NCI-H1105 treated with DMSO at 0.1 percent for 48 hours (cell line): Measurements from ENCODE around the gene FCHO2.

Experiments
- DNase-seq: peaks from one replicate; lab custom pipeline; 2025; lab: John Stamatoyannopoulos, UW

The FCHO2 gene

GRCh38 chr5:73030995-73031394 is 75.2 kb downstream of the FCHO2 start:
- DNase-seq = no peak

GRCh38 chr5:73031839-73032238 is 76.0 kb downstream of the FCHO2 start:
- DNase-seq = peak; percentile 71

DNA sequence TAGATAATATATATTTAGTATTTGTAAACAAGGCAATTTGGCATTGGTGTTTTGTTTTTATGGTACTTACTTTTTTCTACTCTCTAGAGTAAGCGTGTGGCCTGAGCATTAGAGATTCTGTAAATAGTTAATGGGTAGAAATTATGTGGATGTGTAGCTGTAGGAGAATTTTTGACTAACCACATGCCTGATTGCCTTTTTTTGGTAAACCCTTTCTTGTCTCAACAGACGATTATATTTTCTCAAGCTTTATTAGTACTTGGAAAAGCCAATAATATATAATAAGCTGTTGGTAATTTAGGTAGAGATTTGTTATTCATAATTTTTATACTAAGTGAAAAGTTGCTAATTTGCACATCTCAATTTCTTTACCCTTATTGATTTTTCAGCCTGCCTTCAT is 76.8 kb downstream of the FCHO2 start:
- DNase-seq = no peak

DNA sequence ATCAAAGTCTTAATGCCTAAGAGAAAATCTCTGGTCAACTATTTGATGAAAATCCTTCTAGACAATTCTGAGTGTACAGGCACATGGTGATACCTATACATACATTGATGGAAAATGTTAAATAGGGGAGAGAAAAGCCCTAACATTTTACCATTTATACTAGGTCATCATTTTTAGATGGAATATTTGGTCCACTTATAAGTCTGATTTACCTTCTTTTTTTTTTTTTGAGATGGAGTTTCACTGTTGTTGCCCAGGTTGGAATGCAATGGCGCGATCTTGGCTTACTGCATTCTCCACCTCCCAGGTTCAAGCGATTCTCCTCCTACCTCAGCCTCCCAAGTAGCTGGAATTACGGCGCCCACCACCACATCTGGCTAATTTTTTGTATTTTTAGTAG is 81.7 kb downstream of the FCHO2 start:
- no peak for DNase-seq

GRCh38 chr5:73039082-73039481 is 83.2 kb downstream of the FCHO2 start:
- DNase-seq = peak; percentile 4

- DNase-seq = no peak
Observed at GRCh38 chr5:73042993-73043392, 87.2 kb downstream of the FCHO2 start.

GRCh38 chr5:73044546-73044945 is 88.7 kb downstream of the FCHO2 start:
- no peak for DNase-seq

DNA sequence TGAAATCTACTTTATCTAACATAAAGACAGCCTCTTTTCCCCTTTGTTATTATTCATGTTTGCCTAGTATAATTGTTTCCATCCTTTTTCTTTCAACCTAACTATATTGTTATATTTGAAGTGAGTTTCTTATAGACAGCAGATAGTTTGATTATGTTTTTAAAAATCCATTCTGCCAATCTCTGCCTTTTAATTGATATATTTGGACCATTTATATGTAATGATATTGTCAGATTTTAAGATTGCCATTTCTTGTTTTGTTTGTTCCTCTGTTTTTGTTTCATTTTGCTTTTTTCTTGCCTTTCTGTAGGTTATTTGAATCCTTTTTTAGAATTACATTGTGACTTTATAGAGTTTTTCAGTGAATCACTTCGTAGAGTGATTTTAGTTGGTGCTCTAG is 89.8 kb downstream of the FCHO2 start:
- DNase-seq = no peak

DNA sequence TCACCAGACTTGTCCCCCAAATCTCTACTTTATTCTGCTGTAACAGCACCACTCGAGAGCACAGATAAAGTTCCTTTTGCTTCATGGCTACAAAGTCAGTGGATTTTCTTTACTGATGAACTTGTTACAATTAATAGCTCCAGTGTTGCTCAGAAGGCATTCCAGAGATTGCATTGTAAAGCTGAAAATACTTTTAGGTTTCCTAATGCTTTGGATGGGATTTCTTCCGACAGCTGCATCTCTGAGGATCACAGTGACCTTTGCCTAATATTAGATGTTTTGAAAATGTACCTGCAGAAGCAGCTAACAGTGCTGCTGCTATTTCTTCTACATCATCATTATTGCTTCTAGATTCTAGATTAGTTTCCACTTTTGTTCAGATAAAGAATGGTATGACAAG is 105.8 kb downstream of the FCHO2 start:
- DNase-seq = no peak

GRCh38 chr5:73066466-73066865 is 110.6 kb downstream of the FCHO2 start:
- DNase-seq = no peak

GRCh38 chr5:73067213-73067612 is 111.4 kb downstream of the FCHO2 start:
- DNase-seq = no peak

GRCh38 chr5:73081093-73081492 is 125.3 kb downstream of the FCHO2 start:
- no peak for DNase-seq

GRCh38 chr5:73088026-73088425 is 132.2 kb downstream of the FCHO2 start:
- DNase-seq = no peak

GRCh38 chr5:73093943-73094342 is 138.1 kb downstream of the FCHO2 start:
- DNase-seq = no peak

GRCh38 chr5:73094415-73094814 is 138.6 kb downstream of the FCHO2 start:
- DNase-seq = no peak

DNA sequence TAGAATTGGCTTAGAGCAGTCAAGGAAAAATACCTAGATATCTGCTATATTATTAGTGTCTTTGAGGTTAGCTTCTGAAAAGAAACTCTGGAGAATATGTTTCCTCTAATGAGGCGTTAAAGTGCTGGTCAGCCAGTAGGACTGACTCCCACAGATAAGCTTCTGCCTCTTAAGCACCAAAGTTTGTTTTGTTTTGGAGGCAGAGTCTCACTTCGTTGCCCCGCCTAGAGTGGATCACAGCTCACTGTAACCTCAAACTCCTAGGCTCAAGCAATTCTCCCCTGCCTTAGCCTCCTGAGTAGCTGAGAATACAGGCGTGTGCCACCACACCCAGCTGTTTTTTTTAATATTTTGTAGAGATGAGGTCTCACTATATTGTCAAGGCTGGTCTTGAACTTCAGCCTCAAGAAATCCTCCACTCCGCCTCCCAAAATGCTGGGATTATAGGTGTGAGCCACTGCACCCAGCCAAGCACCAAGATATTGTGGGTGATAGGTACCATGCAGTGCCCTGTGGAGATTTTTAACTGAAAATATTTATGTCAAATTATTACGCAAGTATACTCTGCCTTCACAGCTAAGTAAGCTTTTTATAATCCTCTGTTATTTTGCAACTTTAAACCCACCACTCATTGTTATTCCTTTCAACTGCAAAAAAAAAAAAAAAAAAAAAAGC is 139.9 kb downstream of the FCHO2 start:
- DNase-seq = no peak

DNA sequence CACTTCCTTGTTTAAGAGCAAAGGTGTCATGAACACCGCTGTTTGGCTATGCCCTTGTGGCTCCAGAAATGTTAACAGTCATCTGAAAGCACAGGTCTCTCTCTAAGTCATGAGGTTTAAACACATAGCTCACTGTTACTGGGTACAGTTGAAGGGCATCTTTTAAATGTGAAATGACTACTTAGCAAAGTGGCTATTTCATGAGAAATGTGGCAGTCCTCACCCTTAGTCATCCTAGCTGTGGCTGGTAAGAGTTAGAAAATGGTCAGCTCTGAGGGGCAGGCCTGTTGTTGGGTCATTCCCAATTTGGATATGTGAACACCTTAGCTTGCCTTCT is 140.4 kb downstream of the FCHO2 start:
- DNase-seq = no peak

- DNase-seq = no peak
Observed at GRCh38 chr5:73097740-73098139, 141.9 kb downstream of the FCHO2 start.

- no peak for DNase-seq
Observed at GRCh38 chr5:73100109-73100508, 144.3 kb downstream of the FCHO2 start.

- DNase-seq = peak; percentile 76
Observed at GRCh38 chr5:73103870-73104299, 148.0 kb downstream of the FCHO2 start.

DNA sequence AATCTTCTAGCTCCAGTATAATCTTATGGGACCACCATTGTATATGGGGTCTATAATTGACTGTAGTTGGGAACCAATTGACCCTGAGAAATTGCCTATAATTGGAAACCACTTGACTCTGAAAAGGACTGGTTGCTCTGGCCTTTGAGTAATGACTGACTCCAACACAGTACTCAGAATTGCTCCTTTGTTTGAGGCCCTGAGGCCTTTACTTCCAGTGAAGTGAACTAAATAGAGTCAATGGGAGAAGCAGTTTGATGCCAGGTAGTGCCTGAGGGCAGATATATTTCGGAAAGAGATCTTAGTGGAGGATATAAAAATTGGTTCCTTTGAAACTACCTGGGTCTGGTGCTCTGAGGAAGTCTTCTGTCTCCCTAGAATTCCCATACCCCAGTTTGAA is 148.5 kb downstream of the FCHO2 start:
- DNase-seq = peak; percentile 74

GRCh38 chr5:73106335-73106734 is 150.5 kb downstream of the FCHO2 start:
- no peak for DNase-seq

DNA sequence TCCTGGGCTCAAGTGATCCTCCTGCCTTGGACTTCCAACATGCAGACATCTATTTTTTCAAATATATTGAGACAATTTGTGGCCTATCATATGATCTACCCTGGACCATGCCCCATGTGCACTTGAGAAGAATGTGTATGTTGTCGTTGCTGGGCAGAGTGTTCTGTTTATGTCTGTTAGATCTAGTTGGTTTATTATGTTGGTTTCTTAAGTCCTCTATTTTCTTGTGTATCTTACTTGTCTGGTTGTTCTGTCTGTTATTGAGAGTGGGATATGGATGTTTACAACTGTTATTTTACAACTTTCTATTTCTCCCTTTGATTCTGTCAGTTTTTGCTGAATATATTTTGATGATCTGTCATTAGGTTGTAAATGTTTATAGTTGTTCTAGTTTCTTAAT is 154.3 kb downstream of the FCHO2 start:
- DNase-seq = no peak

GRCh38 chr5:73111536-73111935 is 155.7 kb downstream of the FCHO2 start:
- no peak for DNase-seq

DNA sequence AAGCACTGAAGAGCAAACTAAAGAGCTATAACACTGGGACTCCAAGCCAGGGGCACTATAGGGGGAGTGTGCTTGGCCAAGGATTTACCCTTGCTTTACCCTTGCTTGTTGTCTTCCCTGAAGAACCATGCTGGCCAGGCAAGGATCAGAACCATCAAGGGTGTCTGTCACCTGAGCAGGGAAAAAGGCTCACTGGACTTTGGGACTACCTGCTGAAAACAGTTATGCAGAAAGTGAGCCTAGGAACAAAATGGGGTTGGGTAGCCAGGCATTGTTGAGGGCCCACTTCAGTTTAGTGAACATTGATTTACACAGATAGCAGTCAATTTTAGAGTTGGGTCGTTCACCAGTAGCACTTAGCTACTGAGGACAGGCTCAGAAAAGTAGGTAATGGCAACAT is 156.5 kb downstream of the FCHO2 start:
- no peak for DNase-seq
